Suprapubic skin (tissue), 4 donors: ENCODE data around the gene RPS27. TPM values are rescaled to one million over a fixed set of nuclear protein-coding genes. Genes with fewer than 3 reads are reported as not detected.

ENCODE experiments used
- DNase-seq, 2 donors: peaks; one replicate each; pipeline ENCODE4 v3.0.0-alpha.2; 2019; ENCODE audit warnings: low spot score in 2 of 2
- H3K27ac ChIP-seq: fragments of 200-600 bp; sonication (generic); one replicate; pipeline ENCODE4 v1.5.1; 2019
- H3K27me3 ChIP-seq: fragments of 200-600 bp; sonication (generic); one replicate; pipeline ENCODE4 v1.5.1; 2019
- H3K36me3 ChIP-seq: fragments of 200-600 bp; sonication (generic); one replicate; pipeline ENCODE4 v1.5.1; 2019
- H3K4me1 ChIP-seq: fragments of 200-600 bp; sonication (generic); one replicate; pipeline ENCODE4 v1.5.1; 2019
- H3K4me3 ChIP-seq: fragments of 200-600 bp; sonication (generic); one replicate; pipeline ENCODE4 v1.5.1; 2019; ENCODE audit warnings: mild to moderate bottlenecking
- H3K9me3 ChIP-seq: fragments of 200-600 bp; sonication (generic); one replicate; pipeline ENCODE4 v1.5.1; 2019
- CTCF ChIP-seq, 2 donors: fragments of 200-600 bp in 1 of 2; fragments of 450-650 bp in 1 of 2; sonication (generic) in 1 of 2; IDR thresholded peaks; one replicate each; pipeline ENCODE4 v1.5.1; 2016 to 2019; ENCODE audit warnings: antibody characterized with exemption in 2 of 2, mild to moderate bottlenecking in 1 of 2, moderate library complexity in 1 of 2
- EP300 ChIP-seq: sonication (generic); formaldehyde crosslinking; IDR thresholded peaks from one replicate; pipeline ENCODE4 v1.6.1; 2017; ENCODE audit warnings: antibody characterized with exemption
- POLR2A ChIP-seq, 2 donors: fragments of 450-650 bp; IDR thresholded peaks; one replicate each; pipeline ENCODE4 v1.6.1; 2017; ENCODE audit warnings: antibody characterized with exemption in 2 of 2, mild to moderate bottlenecking in 2 of 2, moderate library complexity in 2 of 2
- POLR2AphosphoS5 ChIP-seq, 3 donors: sonication (generic); formaldehyde crosslinking; IDR thresholded peaks; one replicate each; pipeline ENCODE4 v1.6.1; 2017; ENCODE audit warnings: antibody characterized with exemption in 3 of 3
- WGBS: methylation state at CpG from one replicate; pipeline ENCODE4 v1.1.5; 2018; 5-methylcytosine and 5-hydroxymethylcytosine counted together
- total RNA-seq, 4 donors: library from RNA; depleted of rRNA; stranded (reverse); fragments of >200 nt; gene quantifications; one replicate each; pipeline ENCODE4 v1.1.0, GENCODE V29; 2016

Gene RPS27
- total RNA-seq, 4 donors from 2014 or later: 1,261 to 3,096 (median 2,718) TPM

DNA sequence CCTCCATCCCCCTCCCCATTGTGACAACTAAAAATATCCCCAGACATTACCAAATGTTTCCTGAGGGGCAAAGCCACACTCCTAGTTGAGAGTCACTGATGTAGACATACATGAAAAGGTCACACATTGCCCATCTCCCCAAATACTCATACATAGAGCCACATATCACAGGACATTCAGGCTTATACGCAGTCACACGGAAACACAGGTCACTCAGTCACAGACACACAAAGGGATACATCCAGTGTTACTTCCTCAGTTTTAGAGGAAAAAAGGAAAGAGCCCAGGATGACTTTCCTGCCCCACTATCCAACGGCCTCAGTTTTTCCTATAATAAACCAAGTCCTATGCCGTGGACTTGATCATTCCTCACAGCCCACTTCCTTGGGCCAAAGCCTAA is 29.1 kb upstream of the RPS27 start:
- Histone ChIP-seq H3K9me3 (no peaks in the 10 kb centered on the region), H3K4me3 (peak overlapping the region; percentile 70), H3K27me3 (no peaks in the 10 kb centered on the region), H3K27ac (peak overlapping the region; percentile 95), H3K4me1 (peaks cover 77% of the 10 kb centered on the region), H3K36me3 (peaks cover 16% of the 10 kb centered on the region)
- WGBS: 68% methylated on average over 4 of the region's 4 CpGs
- DNase-seq: no peak
- TF ChIP-seq CTCF (IDR thresholded peaks at IDR 0.05): no peak
- no peak for TF ChIP-seq POLR2AphosphoS5 (IDR thresholded peaks at IDR 0.05)
- no peak for TF ChIP-seq POLR2A (IDR thresholded peaks at IDR 0.05)

- H3K4me1 ChIP-seq: peaks cover 72% of the 10 kb centered on the region
- H3K36me3 ChIP-seq: peaks cover 16% of the 10 kb centered on the region
- H3K27ac ChIP-seq: peak overlapping the region; percentile 95
- TF ChIP-seq POLR2A (IDR thresholded peaks at IDR 0.05): no peak
- no peak for TF ChIP-seq EP300
- TF ChIP-seq POLR2AphosphoS5 (IDR thresholded peaks at IDR 0.05): no peak
- no peak for TF ChIP-seq CTCF (IDR thresholded peaks at IDR 0.05)
- H3K9me3 ChIP-seq: no peaks in the 10 kb centered on the region
- H3K27me3 ChIP-seq: no peaks in the 10 kb centered on the region
- DNase-seq: no peak
- peak overlapping the region; percentile 70 for H3K4me3 ChIP-seq
- 16% methylated on average over 8 of the region's 16 CpGs for WGBS
Measured at GRCh38 chr1:153962088-153963029, 28.2 kb upstream of the RPS27 start.

GRCh38 chr1:153963030-153963849 is 27.3 kb upstream of the RPS27 start, which contains the start of gene SLC39A1:
TSS of gene SLC39A1 (minus strand) at chr1:153963537. CDS start at chr1:153962715, 822 bp downstream.
- TF ChIP-seq POLR2AphosphoS5 (IDR thresholded peaks at IDR 0.05) (peak in 1 of 3 donors; percentile 54), POLR2A (IDR thresholded peaks at IDR 0.05) (peak in 1 of 2 donors; percentile 54), CTCF (IDR thresholded peaks at IDR 0.05) (no peak), EP300 (no peak)
- under 1% methylated on average over 46 of the region's 54 CpGs for WGBS
- Histone ChIP-seq H3K27ac (peak within 1 kb of the TSS; percentile 95), H3K36me3 (peaks cover 16% of the 10 kb centered on the region), H3K4me3 (peak within 1 kb of the TSS; percentile 70), H3K4me1 (peaks cover 73% of the 10 kb centered on the region), H3K27me3 (no peaks in the 10 kb centered on the region), H3K9me3 (no peaks in the 10 kb centered on the region)
- DNase-seq: peak; percentile 99

GRCh38 chr1:153963850-153964331 is 26.7 kb upstream of the RPS27 start:
- peak; percentile 78 to 82 for DNase-seq
- Histone ChIP-seq H3K36me3 (peaks cover 16% of the 10 kb centered on the region), H3K27me3 (no peaks in the 10 kb centered on the region), H3K4me3 (peak overlapping the region; percentile 70), H3K27ac (peak overlapping the region; percentile 95), H3K4me1 (peaks cover 74% of the 10 kb centered on the region), H3K9me3 (no peaks in the 10 kb centered on the region)
- TF ChIP-seq EP300 (no peak), CTCF (IDR thresholded peaks at IDR 0.05) (no peak), POLR2A (IDR thresholded peaks at IDR 0.05) (no peak), POLR2AphosphoS5 (IDR thresholded peaks at IDR 0.05) (no peak)
- 1% methylated on average over 22 of the region's 22 CpGs for WGBS
